Stimulated activated CD4-positive, alpha-beta T cell treated with anti-CD3 and anti-CD28 coated beads, Interleukin-1b, Interleukin-23, amount 100 ng/mL, for 48 hours (primary cell): ENCODE measurements around the gene SEC14L6.

Experiments used
- DNase-seq: peaks from one replicate; pipeline ENCODE4 v3.0.0-alpha.2; 2020

The SEC14L6 gene

GRCh38 chr22:30531651-30532608 is 14.6 kb downstream of the SEC14L6 start:
- no peak for DNase-seq

GRCh38 chr22:30526656-30527055 is 19.9 kb downstream of the SEC14L6 start:
- no peak for DNase-seq

GRCh38 chr22:30523646-30524489 is 22.7 kb downstream of the SEC14L6 start:
- DNase-seq = no peak

GRCh38 chr22:30521368-30522156 is 25.0 kb downstream of the SEC14L6 start:
- DNase-seq = no peak

- DNase-seq = no peak
Measured at GRCh38 chr22:30519842-30520425, 26.6 kb downstream of the SEC14L6 start.

- no peak for DNase-seq
Measured at GRCh38 chr22:30516731-30517130, 29.8 kb downstream of the SEC14L6 start.

- DNase-seq = no peak
Measured at GRCh38 chr22:30516273-30516672, 30.3 kb downstream of the SEC14L6 start.

DNA sequence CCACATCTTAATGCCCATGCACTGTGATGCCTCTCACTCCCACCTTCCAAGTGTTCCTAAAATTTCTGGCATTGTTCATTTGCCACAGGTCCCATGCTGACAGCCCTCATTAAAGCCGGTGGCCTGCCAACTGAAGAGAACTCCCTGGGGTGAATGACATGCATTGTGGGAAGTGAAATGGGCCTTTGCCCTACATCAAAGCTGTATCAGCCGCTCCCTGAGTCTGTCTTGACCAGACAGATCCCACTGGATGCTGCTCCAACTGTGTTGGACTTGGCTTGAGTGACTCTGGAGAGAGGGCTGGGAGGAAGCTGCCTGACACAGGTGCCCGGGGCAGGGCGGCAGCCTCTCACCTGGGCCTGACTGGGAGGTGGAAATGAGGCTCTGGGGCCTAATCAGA is 32.3 kb downstream of the SEC14L6 start:
- DNase-seq = no peak

DNA sequence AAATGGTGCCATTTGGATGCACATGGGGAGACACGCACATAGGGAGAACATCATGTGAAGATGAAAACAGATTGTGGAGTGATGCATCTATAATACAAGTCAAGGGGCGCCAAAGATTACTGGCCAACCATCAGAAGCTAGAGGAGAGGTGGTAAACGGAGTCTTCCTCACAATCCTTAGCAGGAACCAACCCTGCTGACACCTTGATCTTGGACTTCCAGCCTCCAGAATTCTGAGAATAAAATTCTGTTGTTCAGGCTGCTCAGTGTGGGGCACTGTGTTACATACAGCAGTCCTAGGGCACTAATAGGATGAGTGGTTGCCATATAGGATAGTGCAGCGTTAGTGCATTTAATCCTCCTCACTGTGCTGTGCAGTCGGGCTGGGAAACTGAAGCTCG is 33.1 kb downstream of the SEC14L6 start:
- no peak for DNase-seq

DNA sequence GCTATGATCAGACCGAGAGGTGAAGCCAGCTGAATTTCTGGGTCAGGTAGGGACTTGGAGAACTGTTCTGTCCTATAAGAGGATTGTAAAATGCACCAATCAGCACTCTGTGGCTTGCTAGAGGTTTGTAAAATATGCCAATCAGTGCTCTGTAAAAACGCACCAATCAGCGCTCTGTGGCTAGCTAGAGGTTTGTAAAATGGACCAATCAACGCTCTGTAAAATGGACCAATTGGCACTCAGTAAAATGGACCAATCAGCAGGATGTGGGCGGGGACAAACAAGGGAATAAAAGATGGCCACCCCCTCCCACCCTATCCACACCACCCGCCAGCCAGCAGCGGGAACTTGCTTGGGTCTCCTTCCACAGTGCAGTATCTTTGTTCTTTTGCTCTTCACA is 34.6 kb downstream of the SEC14L6 start:
- DNase-seq = no peak

DNA sequence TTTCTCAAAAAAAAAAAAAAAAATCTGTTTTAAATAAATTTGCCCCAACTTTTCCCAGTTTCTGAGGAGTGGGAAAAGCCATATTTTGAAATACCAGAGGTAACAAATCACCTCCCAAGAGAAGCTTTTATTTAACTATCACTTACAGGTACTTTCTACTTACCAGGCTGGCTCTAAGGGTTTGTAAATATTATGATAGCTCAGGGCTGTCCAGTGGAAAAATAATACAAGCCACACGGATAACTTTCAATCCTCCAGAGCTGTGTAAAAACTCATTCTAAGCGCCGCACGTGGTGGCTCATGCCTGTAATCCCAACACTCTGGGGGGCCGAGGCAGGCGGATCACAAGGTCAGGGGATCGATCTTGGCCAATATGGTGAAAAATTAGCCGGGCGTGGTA is 35.4 kb downstream of the SEC14L6 start:
- DNase-seq = no peak

DNA sequence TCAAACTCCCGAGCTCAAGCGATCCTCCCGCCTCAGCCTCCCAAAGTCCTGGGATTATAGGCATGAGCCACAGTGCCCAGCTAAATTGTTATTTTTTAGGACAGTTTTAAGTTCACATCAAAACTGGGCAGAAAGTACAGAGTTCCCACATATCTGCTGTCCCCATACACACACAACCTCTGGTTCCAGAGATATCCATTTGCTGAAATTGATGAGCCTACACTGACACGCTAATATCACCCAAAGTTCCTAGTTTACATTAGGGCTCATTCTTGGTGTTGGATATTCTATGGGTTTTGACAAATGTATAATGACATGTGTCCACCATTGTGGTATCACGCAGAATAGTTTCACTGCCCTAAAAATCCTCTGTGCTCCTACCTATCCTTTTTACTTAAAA is 38.3 kb downstream of the SEC14L6 start:
- DNase-seq = no peak

- DNase-seq = no peak
Measured at GRCh38 chr22:30507670-30508069, 38.9 kb downstream of the SEC14L6 start.

GRCh38 chr22:30506507-30506968 is 40.0 kb downstream of the SEC14L6 start:
- DNase-seq = no peak

- no peak for DNase-seq
Measured at GRCh38 chr22:30503551-30503950, 43.0 kb downstream of the SEC14L6 start.

GRCh38 chr22:30502911-30503310 is 43.6 kb downstream of the SEC14L6 start:
- no peak for DNase-seq

DNA sequence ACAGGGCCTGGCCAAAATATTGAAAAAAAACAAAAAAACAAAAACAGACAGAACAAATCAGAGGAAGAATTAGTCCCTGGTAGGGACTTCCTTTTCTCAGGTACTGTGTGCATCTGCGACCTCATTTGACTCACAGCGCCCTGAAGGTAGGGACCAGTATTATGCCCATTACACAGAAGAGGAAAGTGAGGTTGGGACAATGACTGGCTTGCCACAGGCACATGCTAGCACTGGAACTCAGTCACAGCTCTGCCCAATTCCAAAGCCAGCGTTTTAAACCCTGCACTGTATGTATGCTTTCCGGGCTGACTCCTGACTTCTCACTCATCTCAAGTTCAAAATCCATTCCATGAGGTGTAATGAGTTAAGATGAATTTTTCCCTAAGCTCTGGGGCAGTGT is 44.4 kb downstream of the SEC14L6 start:
- DNase-seq = no peak

DNA sequence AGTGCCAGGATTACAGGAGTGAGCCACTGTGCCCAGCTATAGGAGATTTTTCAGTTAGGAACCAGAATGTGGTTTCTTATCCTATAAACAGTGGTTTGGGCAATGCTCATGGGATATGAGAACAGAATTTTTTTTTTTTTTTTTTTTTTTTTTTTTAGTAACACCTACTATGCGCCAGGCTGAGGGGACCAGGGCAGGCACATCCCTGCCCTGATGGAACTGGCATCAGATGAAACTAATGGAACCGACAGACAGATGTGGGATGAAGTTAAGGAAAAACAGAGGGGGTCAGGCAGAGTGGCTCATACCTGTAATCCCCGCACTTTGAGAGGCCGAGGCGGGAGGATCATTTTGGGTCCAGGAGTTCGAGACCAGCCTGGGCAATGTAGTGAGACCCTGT is 45.9 kb downstream of the SEC14L6 start:
- no peak for DNase-seq

GRCh38 chr22:30497466-30498150 is 48.9 kb downstream of the SEC14L6 start:
- DNase-seq = no peak

DNA sequence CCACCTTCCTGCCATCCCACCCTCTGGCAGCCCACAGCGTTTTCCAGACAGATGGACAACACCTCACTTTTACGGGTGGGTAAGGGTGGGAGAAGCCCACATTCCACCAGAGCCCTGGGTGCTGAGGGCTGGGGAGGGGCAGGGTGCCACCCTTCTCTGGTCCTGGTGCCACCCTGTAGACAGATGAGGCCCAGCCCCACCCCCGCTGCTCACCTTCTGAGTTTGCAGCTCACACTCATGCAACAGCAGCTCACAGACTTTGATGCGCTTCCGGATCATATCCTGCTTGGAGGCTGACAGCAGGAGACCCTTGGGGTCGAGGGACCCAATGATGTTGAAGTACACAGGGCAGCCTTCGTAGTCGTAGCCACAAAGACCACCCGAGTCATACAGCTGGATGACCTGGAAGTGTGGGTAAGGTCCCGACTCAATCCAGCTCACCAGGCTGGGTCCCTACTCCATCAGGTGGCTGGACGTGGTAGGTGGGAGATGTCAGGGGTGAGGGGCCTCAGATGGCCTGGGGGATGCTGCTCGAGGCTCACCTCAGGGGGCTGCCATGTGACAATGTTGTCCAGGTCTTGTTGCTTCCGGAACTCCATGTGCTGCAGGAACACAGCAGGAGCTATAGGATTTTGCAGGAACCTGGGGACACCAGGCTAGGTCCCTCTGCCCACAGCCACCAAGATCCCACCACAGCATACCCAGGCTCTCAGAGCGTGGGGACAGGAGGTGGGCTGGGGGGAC is 51.3 kb downstream of the SEC14L6 start:
- no peak for DNase-seq

DNA sequence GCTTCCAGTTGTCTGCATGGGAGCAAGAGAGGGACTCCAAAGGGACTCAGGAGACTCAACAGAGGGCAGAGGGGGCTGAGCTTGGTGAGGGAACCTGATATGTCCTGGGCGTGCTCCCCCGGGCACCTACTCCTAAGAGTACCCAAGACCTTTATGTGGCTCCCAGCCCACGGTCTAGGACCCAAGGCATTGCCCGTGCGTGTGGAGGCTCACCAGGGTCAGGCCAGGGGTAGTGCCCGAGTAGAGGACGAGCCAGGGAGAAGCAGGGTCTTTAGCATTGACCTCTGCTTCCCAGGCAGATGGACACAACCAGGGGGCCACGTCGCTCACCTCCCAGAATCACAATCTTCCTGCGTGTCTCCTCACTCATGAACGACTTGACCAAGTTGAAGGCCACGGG is 54.4 kb downstream of the SEC14L6 start:
- DNase-seq = no peak
